Measurements from ENCODE around the gene HLCS.

DNA sequence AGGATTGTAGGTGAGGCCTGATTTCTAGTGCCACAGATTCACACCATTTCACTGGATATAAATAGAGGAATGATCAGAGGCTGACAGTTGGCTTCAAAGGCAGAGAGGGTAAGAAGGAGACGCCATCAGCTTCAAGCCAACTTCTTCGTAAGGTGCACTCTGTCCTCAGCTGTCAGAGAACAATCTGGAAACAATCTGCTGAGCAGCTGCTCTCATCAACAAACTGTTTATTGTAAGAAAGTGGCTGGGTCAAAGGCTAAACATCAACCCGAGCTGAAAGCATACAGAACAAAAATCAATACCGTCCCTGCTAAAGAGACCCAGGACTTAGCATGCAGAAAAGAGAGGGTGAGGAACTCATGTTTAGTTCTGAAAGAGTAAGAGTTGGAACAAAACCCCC lies 48.2 kb downstream of the HLCS start:
- TF ChIP-seq CTCF (IDR thresholded peaks at IDR 0.05; ENCODE audit: insufficient read depth, low read length, poor library complexity, severe bottlenecking) (no peak), EZH2phosphoT487 (conservative IDR thresholded peaks at IDR 0.05; ENCODE audit: low read length) (no peak)

Data from SU-DHL-6 (cell line).